HEK293T (cell line): ENCODE measurements around the gene IKZF5.

Source experiments
- CTCF ChIA-PET: fragments of 350-600 bp; formaldehyde crosslinking; extraction: SDS; loops from one replicate; lab custom pipeline; 2021; ENCODE audit warnings: antibody characterized with exemption, inconsistent platforms; lab: Yijun Ruan, JAX
- POLR2A ChIA-PET: fragments of 350-600 bp; formaldehyde crosslinking; extraction: SDS; loops from one replicate; lab custom pipeline; 2020; ENCODE audit warnings: antibody characterized with exemption, inconsistent platforms; lab: Yijun Ruan, JAX
- DNase-seq: peaks from one replicate; pipeline ENCODE4 v3.0.0; 2012; ENCODE audit warnings: mixed read lengths; ENCODE audit errors: extremely low spot score
- ARNT ChIP-seq: fragments of 450-650 bp; IDR thresholded peaks from 2 replicates; pipeline ENCODE4 v1.6.1; 2017; ENCODE audit warnings: mild to moderate bottlenecking
- BHLHE40 ChIP-seq: fragments of 450-650 bp; IDR thresholded peaks from 2 replicates; pipeline ENCODE4 v1.6.1; 2016; ENCODE audit warnings: mild to moderate bottlenecking, moderate library complexity, borderline replicate concordance
- CTBP1 ChIP-seq: fragments of 450-650 bp; IDR thresholded peaks from 2 replicates; pipeline ENCODE4 v1.6.1; 2016; ENCODE audit warnings: borderline replicate concordance
- ELF4 ChIP-seq: fragments of 450-650 bp; IDR thresholded peaks from 2 replicates; pipeline ENCODE4 v1.6.1; 2017; ENCODE audit warnings: antibody characterized with exemption
- FOXA1 ChIP-seq: fragments of 450-650 bp; IDR thresholded peaks from 2 replicates; pipeline ENCODE4 v1.6.1; 2016; ENCODE audit warnings: mild to moderate bottlenecking
- FOXK2 ChIP-seq: fragments of 450-650 bp; IDR thresholded peaks from 2 replicates; pipeline ENCODE4 v1.6.1; 2016; ENCODE audit warnings: mild to moderate bottlenecking
- FOXM1 ChIP-seq: fragments of 450-650 bp; IDR thresholded peaks from 2 replicates; pipeline ENCODE4 v1.6.1; 2017; ENCODE audit warnings: mild to moderate bottlenecking, borderline replicate concordance
- HDGF ChIP-seq: fragments of 450-650 bp; IDR thresholded peaks from 2 replicates; pipeline ENCODE4 v1.6.1; 2017; ENCODE audit warnings: antibody characterized with exemption, borderline replicate concordance
- L3MBTL2 ChIP-seq: fragments of 450-650 bp; conservative IDR thresholded peaks from 2 replicates; pipeline ENCODE4 v1.6.1; 2016; ENCODE audit warnings: mild to moderate bottlenecking
- LEF1 ChIP-seq: fragments of 450-650 bp; IDR thresholded peaks from 2 replicates; pipeline ENCODE4 v1.6.1; 2017; ENCODE audit warnings: mild to moderate bottlenecking, borderline replicate concordance
- NFRKB ChIP-seq: fragments of 450-650 bp; IDR thresholded peaks from 2 replicates; pipeline ENCODE4 v1.6.1; 2016; ENCODE audit warnings: mild to moderate bottlenecking, moderate library complexity
- SP1 ChIP-seq: fragments of 450-650 bp; IDR thresholded peaks from 2 replicates; pipeline ENCODE4 v1.6.1; 2017
- SUZ12 ChIP-seq: fragments of 450-650 bp; IDR thresholded peaks from 2 replicates; pipeline ENCODE4 v1.6.1; 2016; ENCODE audit warnings: mild to moderate bottlenecking
- TARDBP ChIP-seq: fragments of 450-650 bp; IDR thresholded peaks from 2 replicates; pipeline ENCODE4 v1.6.1; 2016
- ZNF384 ChIP-seq: fragments of 450-650 bp; IDR thresholded peaks from 2 replicates; pipeline ENCODE4 v1.6.1; 2016
- TF ChIP-seq, protein P1 (sequence below): fragments of 450-650 bp; IDR thresholded peaks from 2 replicates; pipeline ENCODE4 v1.6.1; 2016

IKZF5 gene

DNA sequence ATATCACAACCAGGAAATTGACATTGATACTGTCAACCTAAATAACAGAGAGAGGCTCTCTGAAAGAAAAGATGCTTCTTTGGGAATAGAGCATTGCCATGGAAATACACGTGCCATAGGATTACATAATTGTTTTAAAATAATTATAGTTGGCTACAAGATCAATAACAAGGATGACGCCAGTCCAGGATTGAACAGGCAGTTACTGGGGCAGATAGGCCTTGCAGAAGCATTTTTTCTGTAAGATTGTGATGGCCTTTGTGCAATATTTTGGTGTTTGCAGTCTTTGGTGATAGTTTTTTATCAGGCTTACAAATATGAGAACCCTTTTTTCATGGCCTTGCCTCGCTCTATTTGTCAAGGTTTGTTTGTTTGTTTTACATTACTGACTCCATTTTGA is 10.7 kb upstream of the IKZF5 start:
- ChIA-PET CTCF (no interaction called here), POLR2A (interaction anchor here (0.7 kb wide), 1 partner anchor 37 kb away, joined by 3 read pairs; no protein-coding TSS in a partner anchor)

DNA sequence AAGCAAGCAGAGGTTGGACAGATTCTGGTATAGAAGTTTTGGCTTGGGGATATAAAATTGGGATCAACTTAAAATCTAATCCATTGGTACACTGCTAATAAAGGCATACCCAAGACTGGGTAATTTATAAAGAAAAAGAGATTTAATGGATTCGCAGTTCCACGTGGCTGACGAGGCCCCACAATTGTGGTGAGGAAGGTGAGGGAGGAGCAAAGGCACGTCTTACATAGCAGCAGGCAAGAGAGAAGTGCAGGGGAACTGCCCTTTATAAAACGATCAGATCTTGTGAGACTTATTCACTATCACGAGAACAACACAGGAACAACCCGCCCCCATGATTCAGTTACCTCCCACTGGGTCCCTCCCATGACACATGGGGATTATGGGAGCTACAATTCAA is 9.9 kb upstream of the IKZF5 start:
- POLR2A ChIA-PET, result no interaction called here
- CTCF ChIA-PET, result no interaction called here
- TF ChIP-seq BHLHE40 (no peak), LEF1 (no peak), NFRKB (no peak), ARNT (no peak), HDGF (no peak)
- DNase-seq, result no peak

More for the DNA sequence above, 10.7 kb upstream of the IKZF5 start:
- TF ChIP-seq TARDBP, result no peak
- no peak for TF ChIP-seq ELF4
- TF ChIP-seq L3MBTL2, result no peak
- no peak for TF ChIP-seq SUZ12
- no peak for TF ChIP-seq CTBP1
- no peak for TF ChIP-seq FOXA1
- no peak for TF ChIP-seq LEF1
- no peak for TF ChIP-seq BHLHE40
- TF ChIP-seq HDGF, result no peak
- no peak for DNase-seq

DNA sequence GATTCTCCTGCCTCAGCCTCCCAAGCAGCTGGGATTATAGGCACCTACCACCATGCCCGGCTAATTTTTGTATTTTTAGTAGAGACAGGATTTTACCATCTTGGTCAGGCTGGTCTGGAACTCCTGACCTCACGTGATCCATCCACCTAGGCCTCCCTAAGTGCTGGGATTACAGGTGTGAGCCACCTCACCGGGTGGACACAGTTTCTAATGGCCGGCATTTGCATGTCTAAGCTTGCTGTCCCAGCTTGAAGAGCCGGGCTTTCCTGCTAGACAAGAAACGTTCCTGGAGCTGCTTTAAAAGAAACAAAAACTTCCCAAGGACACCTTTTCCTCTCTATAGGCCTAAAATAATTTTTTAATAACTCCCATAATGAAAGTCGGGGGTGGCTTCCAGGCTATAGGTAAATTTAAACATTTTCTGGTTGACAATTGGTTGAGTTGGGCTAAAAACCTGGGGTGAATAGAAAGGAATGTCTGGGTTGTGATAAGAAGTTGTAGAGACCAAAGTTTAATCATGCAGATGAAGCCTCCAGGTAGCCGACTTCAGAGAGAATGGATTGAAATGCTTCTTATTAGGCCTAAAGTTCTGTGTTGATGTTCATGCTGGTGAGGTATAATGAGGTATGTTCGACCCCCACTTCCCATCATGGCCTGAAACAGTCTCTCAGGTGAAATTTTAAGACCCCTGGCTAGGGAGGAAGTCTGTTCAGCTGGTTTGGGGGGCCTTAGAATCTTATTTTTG is 9.0 kb upstream of the IKZF5 start:
- ChIA-PET CTCF (no interaction called here), POLR2A (no interaction called here)
- no peak for TF ChIP-seq HDGF
- no peak for TF ChIP-seq CTBP1
- TF ChIP-seq LEF1, result no peak
- no peak for TF ChIP-seq SUZ12
- TF ChIP-seq ELF4, result no peak
- TF ChIP-seq TARDBP, result no peak
- TF ChIP-seq, protein P1, sequence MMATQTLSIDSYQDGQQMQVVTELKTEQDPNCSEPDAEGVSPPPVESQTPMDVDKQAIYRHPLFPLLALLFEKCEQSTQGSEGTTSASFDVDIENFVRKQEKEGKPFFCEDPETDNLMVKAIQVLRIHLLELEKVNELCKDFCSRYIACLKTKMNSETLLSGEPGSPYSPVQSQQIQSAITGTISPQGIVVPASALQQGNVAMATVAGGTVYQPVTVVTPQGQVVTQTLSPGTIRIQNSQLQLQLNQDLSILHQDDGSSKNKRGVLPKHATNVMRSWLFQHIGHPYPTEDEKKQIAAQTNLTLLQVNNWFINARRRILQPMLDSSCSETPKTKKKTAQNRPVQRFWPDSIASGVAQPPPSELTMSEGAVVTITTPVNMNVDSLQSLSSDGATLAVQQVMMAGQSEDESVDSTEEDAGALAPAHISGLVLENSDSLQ, result no peak
- no peak for TF ChIP-seq FOXA1
- TF ChIP-seq BHLHE40, result no peak
- TF ChIP-seq L3MBTL2, result no peak
- TF ChIP-seq FOXK2, result no peak
- no peak for TF ChIP-seq ARNT
- no peak for TF ChIP-seq SP1
- no peak for TF ChIP-seq ZNF384
- TF ChIP-seq FOXM1, result no peak
- TF ChIP-seq NFRKB, result no peak
- no peak for DNase-seq

DNA sequence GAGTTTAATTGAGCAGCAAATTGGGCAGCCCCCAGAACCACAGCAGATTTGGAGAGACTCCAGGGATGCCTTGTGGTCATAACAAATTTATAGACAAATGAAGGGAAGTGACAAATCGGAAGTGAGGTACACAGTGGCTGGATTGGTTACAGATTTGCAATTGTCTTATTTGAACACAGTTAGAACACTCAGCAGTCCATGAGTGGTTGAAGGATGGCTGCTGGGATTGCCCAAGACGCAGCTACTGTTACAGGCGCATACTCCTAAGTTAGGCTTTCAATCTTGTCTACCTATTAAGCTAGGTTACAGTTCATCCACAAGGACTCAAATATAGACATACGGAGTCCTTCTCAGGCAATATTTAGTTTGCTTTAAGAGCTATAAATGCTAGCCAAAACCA is 7.6 kb upstream of the IKZF5 start:
- POLR2A ChIA-PET, result no interaction called here
- CTCF ChIA-PET, result interaction anchor here (0.7 kb wide), 1 partner anchor 9 kb away, joined by 4 read pairs; no protein-coding TSS in a partner anchor
- no peak for DNase-seq
- TF ChIP-seq TARDBP, result no peak
- no peak for TF ChIP-seq BHLHE40
- no peak for TF ChIP-seq FOXA1
- TF ChIP-seq ELF4, result no peak
- TF ChIP-seq LEF1, result no peak
- no peak for TF ChIP-seq SUZ12
- TF ChIP-seq ARNT, result no peak
- TF ChIP-seq HDGF, result no peak
- TF ChIP-seq CTBP1, result no peak
- no peak for TF ChIP-seq FOXM1

DNA sequence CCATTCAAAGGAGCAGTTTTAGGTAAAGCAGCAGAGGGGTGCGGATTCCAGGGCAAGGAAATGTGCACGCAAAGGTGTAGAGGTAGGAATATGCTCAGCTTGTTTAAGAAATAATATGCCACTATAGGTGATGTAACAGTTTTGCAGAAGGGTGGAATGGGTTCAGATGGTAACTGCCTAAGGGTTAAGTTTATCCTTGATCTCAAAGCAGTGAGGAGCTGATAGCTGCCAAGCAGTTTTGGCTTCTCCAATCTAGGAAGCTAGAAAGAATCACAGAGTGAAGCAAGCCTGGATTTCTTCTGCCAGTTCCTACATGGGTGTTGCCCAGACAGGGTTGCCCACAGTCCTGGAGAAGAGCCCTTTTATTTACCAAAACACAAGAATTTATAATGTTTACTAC is 6.2 kb upstream of the IKZF5 start:
- no peak for DNase-seq
- TF ChIP-seq L3MBTL2 (no peak), HDGF (no peak), CTBP1 (no peak), TARDBP (no peak), NFRKB (no peak), SUZ12 (no peak), LEF1 (no peak), SP1 (no peak), FOXM1 (no peak), FOXK2 (no peak), BHLHE40 (no peak), ARNT (no peak), ELF4 (no peak), FOXA1 (no peak), ZNF384 (no peak)
- TF ChIP-seq, protein P1, result no peak
- ChIA-PET CTCF (interaction anchor here (0.6 kb wide), 1 partner anchor 1170 kb away, joined by 3 read pairs; no protein-coding TSS in a partner anchor), POLR2A (no interaction called here)

DNA sequence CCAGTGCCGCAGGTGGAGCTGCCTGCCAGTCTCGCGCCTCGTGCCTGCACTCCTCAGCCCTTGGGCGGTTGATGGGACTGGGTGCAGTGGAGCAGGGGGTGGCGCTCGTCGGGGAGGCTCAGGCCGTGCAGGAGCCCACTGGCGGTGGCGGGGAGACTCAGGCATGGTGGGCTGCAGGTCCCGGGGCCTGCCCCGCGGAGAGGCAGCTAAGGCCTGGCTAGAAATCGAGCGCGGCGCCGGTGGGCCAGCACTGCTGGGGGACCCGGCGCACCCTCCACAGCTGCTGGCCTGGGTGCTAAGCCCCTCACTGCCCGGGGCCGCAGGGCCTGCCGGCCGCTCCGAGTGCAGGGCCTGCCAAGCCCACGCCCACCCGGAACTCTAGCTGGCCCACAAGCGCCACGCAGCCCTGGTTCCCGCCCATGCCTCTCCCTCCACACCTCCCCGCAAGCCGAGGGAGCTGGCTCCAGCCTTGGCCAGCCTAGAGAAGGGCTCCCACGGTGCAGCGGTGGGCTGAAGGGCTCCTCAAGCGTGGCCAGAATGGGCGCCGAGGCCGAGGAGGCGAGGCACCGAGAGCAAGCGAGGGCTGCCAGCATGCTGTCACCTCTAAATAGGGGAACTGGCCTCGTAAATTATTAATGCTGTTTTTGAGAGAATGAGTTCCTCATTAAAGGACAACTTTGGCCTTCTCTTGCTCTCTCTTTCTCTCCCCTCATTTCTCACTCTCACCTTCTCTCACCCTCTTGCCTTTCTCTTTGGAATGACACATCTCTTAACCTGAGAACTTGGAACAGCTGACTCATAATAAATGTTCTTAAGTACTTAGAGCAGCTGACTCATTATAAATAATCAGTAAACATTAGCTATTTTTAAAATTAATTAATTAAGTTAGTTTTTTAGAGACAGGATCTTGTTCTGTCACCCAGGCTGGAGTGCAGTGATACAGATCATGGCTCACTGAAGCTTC is 5.1 kb upstream of the IKZF5 start:
- no peak for DNase-seq
- no peak for TF ChIP-seq HDGF
- TF ChIP-seq ZNF384, result no peak
- TF ChIP-seq LEF1, result no peak
- no peak for TF ChIP-seq BHLHE40
- TF ChIP-seq ARNT, result no peak
- TF ChIP-seq L3MBTL2, result no peak
- no peak for TF ChIP-seq FOXA1
- no peak for TF ChIP-seq CTBP1
- TF ChIP-seq, protein P1, result no peak
- no peak for TF ChIP-seq FOXM1
- no peak for TF ChIP-seq TARDBP
- TF ChIP-seq SP1, result no peak
- no peak for TF ChIP-seq FOXK2
- no peak for TF ChIP-seq ELF4
- no peak for TF ChIP-seq SUZ12
- no peak for TF ChIP-seq NFRKB
- CTCF ChIA-PET, result interaction anchor here (1.1 kb wide), 1 partner anchor 8 kb away, joined by 4 read pairs; no protein-coding TSS in a partner anchor
- POLR2A ChIA-PET, result no interaction called here
